HG03575 (cell line): ENCODE measurements around the gene FSCN2.
"Not testable (repeated sequence)": the region's sequence is repeated elsewhere in the genome, so short reads cannot be mapped to it uniquely, and the experiment has no call there.

Experiments used
- ATAC-seq: cut with Tn5 transposase; IDR thresholded peaks from one replicate; pipeline ENCODE4 v1.9.1; 2021; ENCODE audit not compliant: unreplicated experiment, insufficient number of reproducible peaks, low FRiP score; ENCODE audit errors: extremely low read depth

The FSCN2 gene

DNA sequence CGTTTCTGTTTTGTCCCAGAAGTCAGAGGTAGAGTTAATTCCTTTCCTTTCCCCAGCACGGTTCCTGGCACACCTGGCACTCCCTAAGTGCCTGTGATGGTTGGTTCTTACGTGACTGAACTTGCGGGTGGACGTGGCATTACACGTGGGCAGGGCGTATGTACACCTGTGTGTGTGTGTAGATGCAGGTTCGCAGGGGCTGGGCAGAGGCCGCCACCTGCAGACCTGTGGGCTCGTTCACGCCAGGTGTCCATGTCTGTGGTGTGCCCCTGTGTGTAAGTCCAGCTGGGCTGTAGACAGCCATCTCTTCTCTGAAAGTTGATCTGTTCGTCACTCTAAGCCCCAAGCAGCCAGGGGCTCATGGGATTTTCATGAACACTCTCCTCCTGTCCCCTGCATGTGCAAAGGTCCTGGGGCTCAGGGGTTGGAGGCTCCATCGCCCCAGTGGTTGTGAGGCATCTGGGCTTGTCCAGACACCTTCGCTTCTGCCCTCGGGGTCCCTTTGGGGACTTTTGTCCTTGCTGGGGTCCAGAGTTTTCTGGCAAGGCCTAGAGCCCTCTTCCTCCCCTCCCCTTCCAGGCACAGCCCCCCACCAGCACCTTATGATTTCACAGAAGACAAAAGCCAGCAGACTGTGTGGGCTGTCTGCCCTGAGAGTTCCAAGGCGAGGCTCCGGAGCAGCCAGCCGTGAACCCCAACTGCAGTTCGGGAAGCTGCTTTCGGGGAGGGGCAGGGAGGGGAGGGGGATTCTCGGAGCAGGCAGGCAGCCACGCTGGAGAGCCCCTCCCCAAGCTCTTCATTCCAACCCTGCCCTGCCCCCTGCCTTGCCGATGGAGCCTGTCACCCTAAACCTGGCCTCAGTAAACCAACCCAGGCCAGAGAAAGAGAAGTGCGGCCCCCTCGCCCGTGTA is 5.4 kb upstream of the FSCN2 start:
- ATAC-seq, result no peak

DNA sequence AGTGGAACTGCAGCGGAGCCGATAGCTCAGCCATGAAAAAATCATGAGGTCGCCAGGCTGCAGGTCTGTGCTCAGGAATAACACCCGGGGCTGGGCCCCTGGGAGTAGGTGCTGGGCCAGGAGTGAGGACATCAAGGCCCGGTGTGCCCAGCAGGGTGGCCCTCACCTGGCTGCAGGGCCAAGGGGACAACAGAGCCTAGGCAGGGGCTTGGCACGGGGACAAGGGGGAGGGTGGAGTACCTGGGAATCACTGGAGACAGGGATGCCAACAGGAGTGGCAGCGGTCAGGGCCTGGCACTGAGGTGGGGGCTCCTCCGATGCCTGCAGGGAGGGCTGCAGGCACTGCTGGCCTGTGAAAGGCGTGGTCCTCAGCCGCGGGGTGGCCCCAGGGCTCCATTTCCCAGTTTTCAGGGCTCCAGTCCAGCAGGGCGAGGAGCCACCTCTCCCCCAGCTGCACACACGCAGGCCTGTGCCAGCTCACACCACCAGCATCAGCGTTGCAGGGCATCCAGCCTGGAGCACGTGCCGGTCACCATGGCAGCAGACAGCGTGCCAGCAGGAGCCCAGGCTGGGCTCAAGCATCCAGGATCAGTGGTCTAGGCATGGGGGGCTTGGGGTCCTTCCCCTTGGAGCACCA is 4.7 kb upstream of the FSCN2 start:
- ATAC-seq, result no peak

DNA sequence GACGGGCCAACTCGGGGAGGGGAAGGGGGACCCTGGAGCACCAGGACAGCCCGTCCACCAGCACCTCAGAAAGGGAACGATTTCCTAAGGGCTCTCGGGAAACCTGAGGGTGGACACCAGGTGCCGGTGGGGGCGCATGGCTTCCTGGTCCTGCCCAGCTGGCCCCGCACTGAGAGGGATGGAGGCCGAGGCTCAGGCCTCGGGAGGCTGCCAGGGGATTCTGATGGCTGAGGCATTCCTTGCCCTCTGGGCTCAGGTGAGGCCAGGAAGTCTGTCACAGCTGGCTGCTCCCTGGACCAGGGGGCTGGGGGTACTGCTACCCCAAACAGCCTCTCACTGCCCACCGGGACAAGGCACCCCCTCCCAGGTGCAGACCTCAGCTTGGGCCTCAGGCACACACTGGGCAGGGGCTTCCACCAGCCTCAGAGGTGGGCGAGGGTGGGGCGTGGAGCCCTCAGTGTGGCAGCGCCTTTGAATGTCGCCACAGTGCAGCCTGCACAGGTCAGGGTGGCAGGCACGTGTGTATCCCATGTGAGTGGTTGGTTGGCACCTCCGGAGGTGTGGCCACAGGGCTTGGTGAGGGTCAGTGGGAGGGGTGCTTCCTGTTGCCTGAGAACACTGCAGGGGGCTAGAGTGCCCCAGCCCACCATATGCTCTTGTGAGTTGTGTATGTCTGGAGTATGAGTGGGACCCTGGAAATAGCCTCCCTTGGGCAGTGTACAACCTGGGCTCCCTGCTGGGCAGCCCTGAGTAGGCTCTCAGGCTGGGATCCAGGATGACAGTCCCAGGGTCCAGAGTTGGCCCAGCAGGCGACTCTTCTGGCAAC is 3.9 kb upstream of the FSCN2 start:
- ATAC-seq, result no peak

DNA sequence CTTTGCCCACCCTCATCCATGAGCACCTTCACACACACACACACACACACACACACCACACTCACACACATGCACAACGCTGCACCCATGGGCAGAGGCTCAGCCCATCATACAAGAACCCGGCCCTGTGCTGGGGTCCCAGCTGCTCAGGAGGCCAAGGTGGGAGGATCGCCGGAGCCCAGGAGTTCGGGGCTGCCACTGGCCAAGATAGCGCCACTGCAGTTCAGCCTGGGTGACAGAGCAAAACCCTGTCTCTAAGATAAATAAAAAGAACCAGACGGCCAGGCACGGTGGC is 3.4 kb upstream of the FSCN2 start:
- ATAC-seq, result no peak

DNA sequence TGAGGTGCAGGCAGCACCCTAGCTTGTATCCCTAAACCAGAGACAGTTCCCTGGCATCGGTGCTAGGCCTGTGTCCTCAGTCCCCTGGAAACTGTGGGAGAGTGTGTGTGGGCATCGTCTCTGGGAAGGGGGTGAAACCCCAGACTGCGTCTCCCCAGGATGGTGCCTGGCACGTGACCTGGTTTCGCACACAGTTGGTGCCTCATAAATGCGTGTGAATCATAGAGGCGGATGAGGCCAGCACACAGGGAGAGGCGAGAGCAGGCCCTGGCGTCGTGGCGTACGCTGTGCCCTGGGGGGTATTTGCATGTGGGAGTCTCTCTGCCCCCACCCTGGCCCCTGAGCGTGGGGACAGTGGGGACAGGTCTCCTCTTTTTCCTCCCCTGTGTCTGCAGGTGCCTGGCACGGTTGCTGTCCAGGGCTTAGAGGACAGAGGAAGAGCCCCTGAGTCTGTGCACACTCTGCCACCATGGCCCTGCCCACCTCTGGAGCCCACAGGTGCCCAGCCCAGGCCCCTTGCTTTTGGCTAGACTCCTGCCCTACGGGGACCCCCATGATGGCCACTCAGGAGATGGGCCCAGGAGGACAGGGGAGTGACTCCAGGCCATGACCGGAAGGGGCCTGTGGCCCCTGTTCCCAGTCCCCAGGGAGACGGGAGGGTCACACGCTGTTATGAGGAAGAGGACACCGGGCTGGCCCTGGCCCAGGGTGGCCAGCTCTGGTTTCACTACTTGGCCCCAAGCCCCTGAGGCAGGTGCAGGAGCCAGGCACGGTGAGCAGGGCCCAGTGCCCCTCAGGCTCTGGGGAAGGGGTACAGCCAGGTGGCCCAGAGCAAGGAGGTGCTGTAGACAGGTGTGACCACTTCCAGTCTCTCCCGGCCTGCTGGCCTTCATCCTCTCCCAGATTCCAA is 1.3 kb upstream of the FSCN2 start:
- ATAC-seq, result no peak

DNA sequence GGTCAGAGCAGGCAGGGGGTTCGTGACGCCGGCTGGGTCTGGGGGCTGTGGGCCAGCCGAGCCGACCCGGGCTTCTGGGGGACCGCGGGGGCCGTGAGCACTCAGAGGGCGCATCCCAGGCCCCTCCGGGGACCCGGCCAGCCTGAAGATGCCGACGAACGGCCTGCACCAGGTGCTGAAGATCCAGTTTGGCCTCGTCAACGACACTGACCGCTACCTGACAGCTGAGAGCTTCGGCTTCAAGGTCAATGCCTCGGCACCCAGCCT is 140 bp downstream of the FSCN2 start:
- ATAC-seq, result no peak

DNA sequence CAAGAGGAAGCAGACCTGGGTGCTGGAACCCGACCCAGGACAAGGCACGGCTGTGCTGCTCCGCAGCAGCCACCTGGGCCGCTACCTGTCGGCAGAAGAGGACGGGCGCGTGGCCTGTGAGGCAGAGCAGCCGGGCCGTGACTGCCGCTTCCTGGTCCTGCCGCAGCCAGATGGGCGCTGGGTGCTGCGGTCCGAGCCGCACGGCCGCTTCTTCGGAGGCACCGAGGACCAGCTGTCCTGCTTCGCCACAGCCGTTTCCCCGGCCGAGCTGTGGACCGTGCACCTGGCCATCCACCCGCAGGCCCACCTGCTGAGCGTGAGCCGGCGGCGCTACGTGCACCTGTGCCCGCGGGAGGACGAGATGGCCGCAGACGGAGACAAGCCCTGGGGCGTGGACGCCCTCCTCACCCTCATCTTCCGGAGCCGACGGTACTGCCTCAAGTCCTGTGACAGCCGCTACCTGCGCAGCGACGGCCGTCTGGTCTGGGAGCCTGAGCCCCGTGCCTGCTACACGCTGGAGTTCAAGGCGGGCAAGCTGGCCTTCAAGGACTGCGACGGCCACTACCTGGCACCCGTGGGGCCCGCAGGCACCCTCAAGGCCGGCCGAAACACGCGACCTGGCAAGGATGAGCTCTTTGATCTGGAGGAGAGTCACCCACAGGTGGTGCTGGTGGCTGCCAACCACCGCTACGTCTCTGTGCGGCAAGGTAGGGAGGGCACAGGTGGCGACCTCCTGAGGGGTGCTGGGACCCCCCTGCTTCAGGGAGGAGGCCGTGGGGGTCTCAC is 667 bp downstream of the FSCN2 start:
- no peak for ATAC-seq

DNA sequence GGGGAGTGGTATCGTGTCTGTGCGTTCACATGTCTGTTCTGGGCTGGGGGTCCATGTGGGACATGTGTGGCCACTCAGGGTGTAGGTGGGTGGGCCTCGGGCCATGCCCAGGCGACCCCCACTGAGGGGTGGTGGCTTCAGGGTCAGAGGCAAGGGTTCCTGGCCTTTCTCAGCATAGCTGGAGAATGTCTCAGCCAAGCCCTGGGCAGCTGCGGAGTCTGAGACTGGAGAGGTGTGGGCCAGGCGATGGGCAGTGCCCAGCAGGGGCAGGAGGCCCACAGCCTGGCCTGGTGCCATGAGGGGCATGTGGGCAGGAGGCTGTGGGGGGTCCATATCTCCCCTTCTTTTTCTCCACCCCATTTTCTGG is 1.2 kb downstream of the FSCN2 start:
- no peak for ATAC-seq

DNA sequence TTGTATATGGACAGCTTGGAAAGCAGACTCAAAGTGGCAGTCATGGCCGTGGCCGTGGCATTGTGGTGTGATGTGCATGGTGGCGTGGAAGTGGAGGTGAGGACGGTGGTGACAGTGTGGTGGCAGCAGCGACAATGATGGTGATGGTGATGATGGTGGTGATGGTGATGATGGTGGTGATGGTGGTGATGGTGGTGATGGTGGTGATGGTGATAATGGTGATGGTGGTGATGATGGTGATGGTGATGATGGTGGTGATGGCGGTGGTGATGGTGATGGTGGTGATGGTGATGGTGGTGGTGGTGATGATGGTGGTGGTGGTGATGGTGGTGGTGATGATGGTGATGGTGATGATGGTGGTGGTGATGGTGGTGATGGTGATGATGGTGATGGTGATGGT is 2.8 kb downstream of the FSCN2 start:
- not testable (repeated sequence) for ATAC-seq

DNA sequence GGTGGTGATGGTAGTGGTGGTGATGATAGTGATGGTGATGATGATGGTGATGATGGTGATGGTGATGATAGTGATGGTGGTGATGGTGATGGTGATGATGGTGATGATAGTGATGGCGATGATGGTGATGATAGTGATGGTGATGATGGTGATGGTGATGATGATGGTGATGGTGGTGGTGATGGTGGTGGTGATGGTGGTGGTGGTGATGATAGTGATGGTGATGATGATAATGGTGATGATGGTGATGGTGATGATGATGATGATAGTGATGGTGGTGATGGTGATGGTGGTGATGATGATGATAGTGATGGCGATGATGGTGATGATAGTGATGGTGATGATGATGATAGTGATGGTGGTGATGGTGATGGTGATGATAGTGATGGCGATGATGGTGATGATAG is 3.8 kb downstream of the FSCN2 start:
- not testable (repeated sequence) for ATAC-seq

DNA sequence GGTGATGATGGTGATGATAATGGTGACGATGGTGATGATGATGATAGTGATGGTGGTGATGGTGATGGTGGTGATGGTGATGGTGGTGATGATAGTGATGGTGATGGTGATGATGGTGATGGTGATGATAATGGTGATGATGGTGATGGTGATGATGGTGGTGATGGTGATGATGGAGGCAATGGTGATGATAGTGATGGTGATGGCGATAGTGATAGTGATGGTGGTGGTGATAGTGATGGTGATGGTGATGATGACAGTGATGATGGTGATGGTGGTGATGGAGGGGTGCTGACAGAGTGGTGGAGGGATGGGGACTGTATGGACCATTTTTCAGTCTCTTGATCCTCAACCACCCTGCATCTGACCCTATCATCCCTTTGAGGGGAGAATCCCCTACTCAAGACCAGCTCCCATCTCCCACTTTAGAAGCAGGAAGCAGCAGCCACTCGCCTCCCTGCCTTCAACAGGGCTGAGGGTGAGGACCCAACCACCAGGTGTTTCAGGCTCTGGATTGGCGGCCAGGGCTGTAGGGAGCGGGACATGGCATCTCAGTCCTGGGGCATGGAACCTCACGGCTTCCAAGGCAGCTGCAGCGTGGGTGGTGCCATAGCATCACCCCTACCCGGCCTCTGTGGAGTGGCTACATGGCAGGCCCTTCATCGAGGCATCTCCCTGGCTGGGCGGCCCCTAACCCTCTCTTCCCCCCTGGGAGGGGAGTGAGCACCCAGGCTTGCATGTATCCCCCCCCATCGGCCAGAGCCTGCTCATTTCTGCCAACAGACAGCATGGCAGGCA is 4.5 kb downstream of the FSCN2 start:
- ATAC-seq, result no peak

DNA sequence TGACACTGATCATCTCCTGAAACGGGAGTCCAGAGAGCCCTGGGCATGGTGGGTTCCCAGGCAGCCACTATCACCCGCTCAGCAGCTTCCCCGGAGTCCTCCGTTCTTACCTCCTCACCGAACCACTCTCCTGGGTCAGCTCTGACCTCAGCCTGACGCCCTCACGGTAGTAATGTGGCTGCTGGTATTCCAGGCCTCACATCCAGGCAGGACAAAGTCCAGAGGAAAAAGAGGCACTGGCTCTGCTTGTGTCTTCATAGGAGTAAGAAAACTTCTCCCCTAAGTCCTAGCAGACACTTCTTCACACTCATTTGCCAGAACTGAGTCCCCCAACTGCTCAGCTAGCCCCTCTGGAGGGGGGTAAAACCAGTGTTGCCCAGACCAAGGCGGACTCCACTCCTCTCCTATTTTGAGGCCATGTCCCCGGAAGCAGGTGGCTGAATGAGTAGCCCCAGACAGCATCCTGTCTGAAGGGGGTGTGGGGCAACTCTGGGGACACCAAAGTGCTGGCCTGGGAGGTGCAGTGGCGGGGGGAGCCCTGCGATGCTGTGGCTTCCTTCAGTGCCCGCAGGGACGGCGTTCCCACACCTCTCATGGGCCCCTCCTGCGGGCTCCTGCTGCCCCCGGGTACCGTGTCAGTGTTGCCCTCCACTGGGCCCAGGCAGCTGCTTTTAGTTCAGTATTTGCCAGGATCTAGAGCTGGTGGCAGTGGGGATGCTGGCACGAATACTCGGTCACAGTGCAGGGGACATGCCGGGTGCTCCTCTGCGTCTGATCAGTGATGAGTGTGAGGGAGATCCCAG is 5.4 kb downstream of the FSCN2 start:
- ATAC-seq, result no peak

DNA sequence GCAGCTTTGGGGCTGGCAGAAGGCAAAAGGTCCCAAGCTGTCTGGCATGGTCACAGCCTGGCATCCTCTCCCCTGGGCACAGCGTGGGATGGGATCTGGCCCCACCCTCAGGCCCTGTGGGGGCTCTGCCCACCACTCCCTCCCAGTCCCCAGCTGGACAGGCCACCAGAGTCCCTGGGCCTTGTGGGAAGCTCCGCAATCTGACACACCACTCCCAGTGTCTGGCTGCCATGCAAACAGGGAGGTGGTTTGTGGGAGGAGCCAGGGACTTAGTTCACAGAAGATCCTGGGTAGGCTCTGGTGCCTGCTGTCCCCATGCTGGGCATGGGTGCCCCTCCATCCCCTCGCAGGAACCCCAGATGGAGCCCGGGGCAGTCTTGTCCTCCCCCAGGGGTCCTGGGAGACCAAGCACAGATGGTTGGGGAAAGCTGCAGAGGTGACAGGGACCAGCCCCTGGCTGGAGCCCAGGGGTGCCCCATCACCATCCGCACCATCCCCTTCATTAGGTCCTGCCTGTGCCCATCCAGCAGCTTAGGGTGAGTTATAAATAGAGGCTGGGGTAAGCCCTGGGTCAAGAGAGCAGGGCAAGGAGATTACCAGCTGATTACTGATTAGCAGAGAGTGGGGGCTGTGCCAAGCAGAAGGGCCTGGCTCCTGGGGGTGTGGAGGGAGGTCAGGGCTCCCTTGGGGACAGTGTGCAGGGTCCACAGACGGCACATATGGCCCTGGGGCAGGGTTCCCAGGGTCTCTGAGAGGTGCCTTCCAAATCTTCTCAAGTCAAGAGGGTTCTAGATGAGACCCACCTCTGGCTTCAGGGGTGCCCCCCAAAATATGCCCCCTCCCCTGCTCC is 6.2 kb downstream of the FSCN2 start:
- no peak for ATAC-seq

DNA sequence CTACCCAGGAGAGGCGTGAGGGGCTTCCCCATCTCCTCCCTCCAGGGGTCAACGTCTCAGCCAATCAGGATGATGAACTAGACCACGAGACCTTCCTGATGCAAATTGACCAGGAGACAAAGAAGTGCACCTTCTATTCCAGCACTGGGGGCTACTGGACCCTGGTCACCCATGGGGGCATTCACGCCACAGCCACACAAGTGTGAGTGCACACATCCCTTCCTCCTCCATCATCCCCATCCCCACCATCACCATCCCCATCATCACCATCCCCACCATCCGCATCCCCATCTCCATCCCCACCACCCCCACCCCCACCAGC is 6.8 kb downstream of the FSCN2 start:
- ATAC-seq, result no peak

DNA sequence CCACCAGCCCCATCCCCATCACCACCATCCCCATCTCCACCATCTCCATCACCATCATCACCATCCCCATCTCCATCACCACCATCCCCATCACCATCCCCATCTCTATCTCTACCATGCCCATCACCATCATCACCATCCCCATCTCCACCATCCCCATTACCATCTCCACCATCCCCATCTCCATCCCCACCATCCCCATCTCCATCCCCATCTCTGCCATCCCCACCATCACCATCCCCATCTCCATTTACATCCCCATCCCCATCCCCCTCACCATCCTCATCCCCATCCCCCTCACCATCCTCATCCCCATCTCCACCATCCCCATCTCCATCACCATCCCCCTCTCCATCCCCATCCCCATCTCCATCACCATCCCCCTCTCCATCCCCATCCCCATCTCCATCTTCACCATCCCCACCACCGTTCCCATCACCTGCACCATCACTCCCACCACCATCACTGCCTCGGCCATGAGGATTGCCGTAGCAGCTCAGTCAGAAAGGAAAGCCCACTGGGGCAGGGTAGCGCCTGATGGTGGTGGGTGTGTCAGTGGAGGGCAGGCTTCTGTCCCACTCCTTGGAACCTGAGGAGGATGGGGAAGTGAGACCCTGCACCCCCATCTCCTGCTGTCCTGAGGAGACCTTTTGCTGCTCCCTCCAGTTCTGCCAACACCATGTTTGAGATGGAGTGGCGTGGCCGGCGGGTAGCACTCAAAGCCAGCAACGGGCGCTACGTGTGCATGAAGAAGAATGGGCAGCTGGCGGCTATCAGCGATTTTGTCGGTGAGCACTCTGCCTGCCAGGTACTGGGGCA is 7.5 kb downstream of the FSCN2 start:
- ATAC-seq, result no peak
